HepG2 (cell line): Measurements from ENCODE around the gene KRTAP10-2. TPM values are rescaled to one million over a fixed set of nuclear protein-coding genes. Genes with fewer than 3 reads are reported as not detected.

Source experiments
- ARID2 ChIP-seq: sonication (generic); formaldehyde crosslinking; IDR thresholded peaks from 2 replicates; pipeline ENCODE4 v1.8.1; 2022; ENCODE audit warnings: mild to moderate bottlenecking, missing genetic modification reagents, borderline replicate concordance
- BCL6 ChIP-seq: IDR thresholded peaks from 2 replicates; pipeline ENCODE4 v1.6.1; 2016; ENCODE audit warnings: missing genetic modification reagents, missing compliant biosample characterization
- CHCHD3 ChIP-seq: sonication (generic); formaldehyde crosslinking; IDR thresholded peaks from 2 replicates; pipeline ENCODE4 v1.8.0; 2022; ENCODE audit warnings: mild to moderate bottlenecking, missing genetic modification reagents, moderate library complexity
- DMAP1 ChIP-seq: IDR thresholded peaks from 2 replicates; pipeline ENCODE4 v1.6.1; 2016
- ELF3 ChIP-seq: IDR thresholded peaks from 2 replicates; pipeline ENCODE4 v1.6.1; 2016; ENCODE audit warnings: missing genetic modification reagents, missing compliant biosample characterization
- IKZF1 ChIP-seq: fragments of 450-650 bp; IDR thresholded peaks from 2 replicates; pipeline ENCODE4 v1.7.1; 2016
- ISX ChIP-seq: sonication (generic); formaldehyde crosslinking; conservative IDR thresholded peaks from 2 replicates; pipeline ENCODE4 v1.5.0; 2020; ENCODE audit warnings: missing genetic modification reagents
- KAT8 ChIP-seq: IDR thresholded peaks from 2 replicates; pipeline ENCODE4 v1.6.1; 2016; ENCODE audit warnings: missing genetic modification reagents, missing compliant biosample characterization
- KDM4B ChIP-seq: sonication (generic); formaldehyde crosslinking; IDR thresholded peaks from 2 replicates; pipeline ENCODE4 v1.4.0; 2020; ENCODE audit warnings: missing genetic modification reagents
- NKX3-1 ChIP-seq: sonication (generic); formaldehyde crosslinking; IDR thresholded peaks from 2 replicates; pipeline ENCODE4 v1.5.0; 2020; ENCODE audit warnings: missing genetic modification reagents
- NR2F6 ChIP-seq, 2 experiments: IDR thresholded peaks; 2 replicates each; pipeline ENCODE4 v1.6.1; 2016; ENCODE audit warnings: antibody characterized with exemption in 1 of 2, mild to moderate bottlenecking in 1 of 2
- SCMH1 ChIP-seq: sonication (generic); formaldehyde crosslinking; IDR thresholded peaks from 2 replicates; pipeline ENCODE4 v1.9.0; 2021; ENCODE audit warnings: missing genetic modification reagents, mild to moderate bottlenecking, borderline replicate concordance
- TBX3 ChIP-seq: fragments of 450-650 bp; IDR thresholded peaks from 2 replicates; pipeline ENCODE4 v1.6.1; 2017; ENCODE audit warnings: antibody characterized with exemption, mild to moderate bottlenecking, inconsistent platforms, borderline replicate concordance
- ZNF253 ChIP-seq: sonication (generic); formaldehyde crosslinking; IDR thresholded peaks from 2 replicates; pipeline ENCODE4 v1.8.0; 2022; ENCODE audit warnings: mild to moderate bottlenecking, missing genetic modification reagents, borderline replicate concordance
- ZNF260 ChIP-seq: sonication (generic); formaldehyde crosslinking; IDR thresholded peaks from 2 replicates; pipeline ENCODE4 v1.4.0; 2020; ENCODE audit warnings: missing genetic modification reagents, low read depth, mild to moderate bottlenecking, borderline replicate concordance
- ZNF354B ChIP-seq: sonication (generic); formaldehyde crosslinking; IDR thresholded peaks from 2 replicates; pipeline ENCODE4 v1.8.0; 2022; ENCODE audit warnings: mild to moderate bottlenecking, missing genetic modification reagents
- ZNF549 ChIP-seq: sonication (generic); formaldehyde crosslinking; IDR thresholded peaks from 2 replicates; pipeline ENCODE4 v1.5.0; 2020; ENCODE audit warnings: missing genetic modification reagents
- ZNF792 ChIP-seq: IDR thresholded peaks from 2 replicates; pipeline ENCODE4 v1.6.1; 2016
- ZNF883 ChIP-seq: sonication (generic); formaldehyde crosslinking; IDR thresholded peaks from 2 replicates; pipeline ENCODE4 v1.5.1; 2020; ENCODE audit warnings: mild to moderate bottlenecking, missing genetic modification reagents; ENCODE audit errors: not compliant biosample characterization
- polyA plus RNA-seq, 8 experiments: library from polyadenylated mRNA; depleted of rRNA in 3 of 8; stranded (reverse) in 7 of 8; unstranded in 1 of 8; fragments of >200 nt; fragmentation: Illumina TruSeq in 4 of 8; extraction: Trizol in 4 of 8; gene quantifications; 2 replicates each; pipeline versions ENCODE4 v1.2.1 to v1.2.3, GENCODE V29; 2011 to 2016; ENCODE audit warnings: low read depth in 4 of 8, missing spikeins in 1 of 8, mixed read lengths in 1 of 8; ENCODE audit not compliant: insufficient read depth in 1 of 8
- total RNA-seq, 5 experiments: library from RNA; depleted of rRNA; stranded (reverse); fragments of >200 nt; fragmentation: Illumina TruSeq; extraction: Trizol; gene quantifications; 2 replicates each; pipeline ENCODE4 v1.2.3, GENCODE V29; 2016; ENCODE audit warnings: low read depth in 1 of 5
- TF ChIP-seq, protein P1 (sequence below): sonication (generic); formaldehyde crosslinking; IDR thresholded peaks from 2 replicates; pipeline ENCODE4 v1.4.0; 2020; ENCODE audit warnings: missing genetic modification reagents
- TF ChIP-seq, protein P2 (sequence below): sonication (generic); formaldehyde crosslinking; IDR thresholded peaks from 2 replicates; pipeline ENCODE4 v1.8.0; 2022; ENCODE audit warnings: mild to moderate bottlenecking, missing genetic modification reagents, moderate library complexity
- TF ChIP-seq, protein P3 (sequence below): sonication (generic); formaldehyde crosslinking; IDR thresholded peaks from 2 replicates; pipeline ENCODE4 v1.9.0; 2021; ENCODE audit warnings: mild to moderate bottlenecking, missing genetic modification reagents

Gene KRTAP10-2
- total and polyA plus RNA-seq, 2 of the 13 experiments (the other 11 are each of a cell fraction or from before 2014, with no cell fraction given) = not detected

DNA sequence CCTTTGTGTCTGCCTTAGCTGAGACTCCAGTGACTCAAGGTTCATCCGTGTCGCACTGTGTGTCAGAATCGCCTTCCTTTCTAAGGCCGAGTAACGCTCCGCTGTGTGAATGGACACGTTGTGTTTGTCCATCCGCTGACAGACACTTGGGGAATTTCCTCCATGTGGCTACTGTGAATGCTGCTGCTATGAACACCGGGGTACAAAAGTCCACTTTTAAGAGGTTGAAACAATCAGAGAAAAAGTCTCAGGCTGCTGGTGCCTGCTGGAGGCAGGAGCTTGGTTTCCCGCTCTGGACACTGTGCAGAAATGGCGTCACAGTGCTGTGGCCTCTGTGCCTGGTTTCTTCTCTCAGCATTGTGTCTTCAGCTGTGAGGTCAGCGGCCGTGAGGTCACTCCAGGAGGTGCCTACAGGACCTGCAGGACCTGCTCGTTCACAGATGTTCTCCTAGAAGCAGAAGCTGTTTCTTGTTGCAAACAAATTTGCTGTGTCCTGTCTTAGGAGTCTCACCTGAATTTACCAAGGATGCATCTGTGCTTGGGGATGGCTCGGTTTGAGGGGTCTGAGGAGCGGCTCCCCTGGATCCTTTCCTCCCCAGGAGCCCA lies 45.5 kb downstream of the KRTAP10-2 start (continued):
- TF ChIP-seq, protein P1, sequence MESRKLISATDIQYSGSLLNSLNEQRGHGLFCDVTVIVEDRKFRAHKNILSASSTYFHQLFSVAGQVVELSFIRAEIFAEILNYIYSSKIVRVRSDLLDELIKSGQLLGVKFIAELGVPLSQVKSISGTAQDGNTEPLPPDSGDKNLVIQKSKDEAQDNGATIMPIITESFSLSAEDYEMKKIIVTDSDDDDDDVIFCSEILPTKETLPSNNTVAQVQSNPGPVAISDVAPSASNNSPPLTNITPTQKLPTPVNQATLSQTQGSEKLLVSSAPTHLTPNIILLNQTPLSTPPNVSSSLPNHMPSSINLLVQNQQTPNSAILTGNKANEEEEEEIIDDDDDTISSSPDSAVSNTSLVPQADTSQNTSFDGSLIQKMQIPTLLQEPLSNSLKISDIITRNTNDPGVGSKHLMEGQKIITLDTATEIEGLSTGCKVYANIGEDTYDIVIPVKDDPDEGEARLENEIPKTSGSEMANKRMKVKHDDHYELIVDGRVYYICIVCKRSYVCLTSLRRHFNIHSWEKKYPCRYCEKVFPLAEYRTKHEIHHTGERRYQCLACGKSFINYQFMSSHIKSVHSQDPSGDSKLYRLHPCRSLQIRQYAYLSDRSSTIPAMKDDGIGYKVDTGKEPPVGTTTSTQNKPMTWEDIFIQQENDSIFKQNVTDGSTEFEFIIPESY (CRISPR knock-in tag) = peak; percentile 34; the same call in 1 of the 2 replicates
- no peak for TF ChIP-seq CHCHD3 (CRISPR knock-in tag)
- peak; percentile 42 for TF ChIP-seq KAT8 (CRISPR knock-in tag)
- TF ChIP-seq KDM4B = no peak
- peak; percentile 79 for TF ChIP-seq ZNF792 (CRISPR knock-in tag)
- peak; percentile 47; the same call in 1 of the 2 replicates for TF ChIP-seq NKX3-1 (CRISPR knock-in tag)
- TF ChIP-seq, protein P2, sequence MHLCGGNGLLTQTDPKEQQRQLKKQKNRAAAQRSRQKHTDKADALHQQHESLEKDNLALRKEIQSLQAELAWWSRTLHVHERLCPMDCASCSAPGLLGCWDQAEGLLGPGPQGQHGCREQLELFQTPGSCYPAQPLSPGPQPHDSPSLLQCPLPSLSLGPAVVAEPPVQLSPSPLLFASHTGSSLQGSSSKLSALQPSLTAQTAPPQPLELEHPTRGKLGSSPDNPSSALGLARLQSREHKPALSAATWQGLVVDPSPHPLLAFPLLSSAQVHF (CRISPR knock-in tag) = no peak; the same call in 1 of the 2 replicates
- TF ChIP-seq ZNF253 = no peak
- no peak for TF ChIP-seq ZNF260
- TF ChIP-seq, protein P3, sequence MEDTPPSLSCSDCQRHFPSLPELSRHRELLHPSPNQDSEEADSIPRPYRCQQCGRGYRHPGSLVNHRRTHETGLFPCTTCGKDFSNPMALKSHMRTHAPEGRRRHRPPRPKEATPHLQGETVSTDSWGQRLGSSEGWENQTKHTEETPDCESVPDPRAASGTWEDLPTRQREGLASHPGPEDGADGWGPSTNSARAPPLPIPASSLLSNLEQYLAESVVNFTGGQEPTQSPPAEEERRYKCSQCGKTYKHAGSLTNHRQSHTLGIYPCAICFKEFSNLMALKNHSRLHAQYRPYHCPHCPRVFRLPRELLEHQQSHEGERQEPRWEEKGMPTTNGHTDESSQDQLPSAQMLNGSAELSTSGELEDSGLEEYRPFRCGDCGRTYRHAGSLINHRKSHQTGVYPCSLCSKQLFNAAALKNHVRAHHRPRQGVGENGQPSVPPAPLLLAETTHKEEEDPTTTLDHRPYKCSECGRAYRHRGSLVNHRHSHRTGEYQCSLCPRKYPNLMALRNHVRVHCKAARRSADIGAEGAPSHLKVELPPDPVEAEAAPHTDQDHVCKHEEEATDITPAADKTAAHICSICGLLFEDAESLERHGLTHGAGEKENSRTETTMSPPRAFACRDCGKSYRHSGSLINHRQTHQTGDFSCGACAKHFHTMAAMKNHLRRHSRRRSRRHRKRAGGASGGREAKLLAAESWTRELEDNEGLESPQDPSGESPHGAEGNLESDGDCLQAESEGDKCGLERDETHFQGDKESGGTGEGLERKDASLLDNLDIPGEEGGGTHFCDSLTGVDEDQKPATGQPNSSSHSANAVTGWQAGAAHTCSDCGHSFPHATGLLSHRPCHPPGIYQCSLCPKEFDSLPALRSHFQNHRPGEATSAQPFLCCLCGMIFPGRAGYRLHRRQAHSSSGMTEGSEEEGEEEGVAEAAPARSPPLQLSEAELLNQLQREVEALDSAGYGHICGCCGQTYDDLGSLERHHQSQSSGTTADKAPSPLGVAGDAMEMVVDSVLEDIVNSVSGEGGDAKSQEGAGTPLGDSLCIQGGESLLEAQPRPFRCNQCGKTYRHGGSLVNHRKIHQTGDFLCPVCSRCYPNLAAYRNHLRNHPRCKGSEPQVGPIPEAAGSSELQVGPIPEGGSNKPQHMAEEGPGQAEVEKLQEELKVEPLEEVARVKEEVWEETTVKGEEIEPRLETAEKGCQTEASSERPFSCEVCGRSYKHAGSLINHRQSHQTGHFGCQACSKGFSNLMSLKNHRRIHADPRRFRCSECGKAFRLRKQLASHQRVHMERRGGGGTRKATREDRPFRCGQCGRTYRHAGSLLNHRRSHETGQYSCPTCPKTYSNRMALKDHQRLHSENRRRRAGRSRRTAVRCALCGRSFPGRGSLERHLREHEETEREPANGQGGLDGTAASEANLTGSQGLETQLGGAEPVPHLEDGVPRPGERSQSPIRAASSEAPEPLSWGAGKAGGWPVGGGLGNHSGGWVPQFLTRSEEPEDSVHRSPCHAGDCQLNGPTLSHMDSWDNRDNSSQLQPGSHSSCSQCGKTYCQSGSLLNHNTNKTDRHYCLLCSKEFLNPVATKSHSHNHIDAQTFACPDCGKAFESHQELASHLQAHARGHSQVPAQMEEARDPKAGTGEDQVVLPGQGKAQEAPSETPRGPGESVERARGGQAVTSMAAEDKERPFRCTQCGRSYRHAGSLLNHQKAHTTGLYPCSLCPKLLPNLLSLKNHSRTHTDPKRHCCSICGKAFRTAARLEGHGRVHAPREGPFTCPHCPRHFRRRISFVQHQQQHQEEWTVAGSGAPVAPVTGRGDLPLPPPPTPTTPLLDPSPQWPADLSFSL (CRISPR knock-in tag) = peak; percentile 26; the same call in 1 of the 2 replicates
- TF ChIP-seq ELF3 (CRISPR knock-in tag) = peak; percentile 77
- no peak for TF ChIP-seq ZNF883 (CRISPR knock-in tag)
- no peak for TF ChIP-seq SCMH1 (CRISPR knock-in tag)
- no peak for TF ChIP-seq ZNF354B
- TF ChIP-seq ARID2 (CRISPR knock-in tag) = no peak
- no peak for TF ChIP-seq NR2F6 (IDR thresholded peaks at IDR 0.05)
- TF ChIP-seq NR2F6 (CRISPR knock-in tag; IDR thresholded peaks at IDR 0.05) = no peak
- no peak for TF ChIP-seq IKZF1
- TF ChIP-seq ISX = peak; percentile 68; the same call in 1 of the 2 replicates
- no peak for TF ChIP-seq BCL6 (CRISPR knock-in tag)
- TF ChIP-seq ZNF549 (CRISPR knock-in tag) = no peak
- peak; percentile 93 for TF ChIP-seq DMAP1
- peak; percentile 13; the same call in 1 of the 2 replicates for TF ChIP-seq TBX3
